HG02970 (cell line): ENCODE measurements around the gene ABHD12.

Experiments used
- ATAC-seq: cut with Tn5 transposase; IDR thresholded peaks from one replicate; pipeline ENCODE4 v1.9.1; 2021; ENCODE audit warnings: mild to moderate bottlenecking, moderate library complexity, moderate number of reproducible peaks; ENCODE audit not compliant: unreplicated experiment, low FRiP score

The ABHD12 gene

DNA sequence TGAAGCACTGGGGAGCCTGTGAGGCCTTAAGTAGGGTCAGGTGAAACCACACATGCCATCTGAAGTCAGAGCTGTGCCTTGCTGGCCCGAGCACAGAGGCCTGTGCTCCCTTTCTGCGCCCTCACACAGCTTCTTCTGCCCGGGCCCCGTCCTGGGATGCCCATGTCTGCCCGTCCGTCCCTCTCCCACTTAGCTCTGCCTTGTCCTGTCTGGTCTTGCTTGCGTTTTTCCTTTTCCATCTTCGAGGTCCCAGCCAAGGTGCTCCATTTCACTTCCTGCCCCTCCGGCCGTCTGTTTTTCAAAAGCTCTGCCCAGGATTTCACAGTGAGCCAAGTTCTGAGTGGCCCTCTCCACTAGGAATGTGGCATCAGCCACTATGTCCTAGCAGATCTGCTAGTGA lies 97.1 kb downstream of the ABHD12 start:
- ATAC-seq, result no peak

- no peak for ATAC-seq
These were observed 98.3 kb downstream of the ABHD12 start for GRCh38 chr20:25292176-25292891.

DNA sequence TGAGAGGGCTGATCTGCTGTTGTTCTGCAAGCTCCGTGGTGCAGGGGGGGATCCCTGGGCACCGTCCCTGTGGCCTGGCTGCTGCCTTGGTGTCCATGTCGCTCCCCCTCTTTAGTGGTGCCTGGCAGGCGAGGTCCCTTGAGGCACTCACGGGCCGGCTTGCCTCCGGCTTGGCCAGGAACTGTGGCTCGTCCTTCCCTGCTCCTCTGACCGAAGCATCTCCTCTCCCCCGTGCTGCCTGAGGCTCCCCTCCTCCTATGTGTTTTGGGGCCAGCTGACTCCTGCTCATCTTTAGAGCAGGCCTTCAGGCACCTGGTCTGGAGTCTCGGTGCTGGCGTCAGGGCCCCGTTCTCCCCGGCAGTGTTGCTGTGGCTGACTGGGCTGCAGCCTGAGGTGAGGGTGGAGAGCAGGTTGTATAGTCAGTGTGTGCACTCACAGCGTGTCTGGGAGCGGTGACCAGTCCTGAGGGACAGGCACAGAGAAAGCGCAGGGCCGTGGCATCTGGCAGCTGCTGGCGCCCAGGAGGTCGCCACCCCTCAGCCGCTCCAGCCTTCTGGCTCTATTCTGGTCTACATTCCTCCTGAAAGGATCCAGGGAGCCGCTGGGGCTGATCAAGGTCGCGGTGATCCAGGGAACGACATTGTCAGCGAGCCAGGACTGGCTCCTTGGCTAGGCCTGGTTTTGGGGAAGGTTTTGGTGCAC lies 99.1 kb downstream of the ABHD12 start:
- no peak for ATAC-seq

GRCh38 chr20:25290646-25291431 lies 99.8 kb downstream of the ABHD12 start:
- no peak for ATAC-seq

DNA sequence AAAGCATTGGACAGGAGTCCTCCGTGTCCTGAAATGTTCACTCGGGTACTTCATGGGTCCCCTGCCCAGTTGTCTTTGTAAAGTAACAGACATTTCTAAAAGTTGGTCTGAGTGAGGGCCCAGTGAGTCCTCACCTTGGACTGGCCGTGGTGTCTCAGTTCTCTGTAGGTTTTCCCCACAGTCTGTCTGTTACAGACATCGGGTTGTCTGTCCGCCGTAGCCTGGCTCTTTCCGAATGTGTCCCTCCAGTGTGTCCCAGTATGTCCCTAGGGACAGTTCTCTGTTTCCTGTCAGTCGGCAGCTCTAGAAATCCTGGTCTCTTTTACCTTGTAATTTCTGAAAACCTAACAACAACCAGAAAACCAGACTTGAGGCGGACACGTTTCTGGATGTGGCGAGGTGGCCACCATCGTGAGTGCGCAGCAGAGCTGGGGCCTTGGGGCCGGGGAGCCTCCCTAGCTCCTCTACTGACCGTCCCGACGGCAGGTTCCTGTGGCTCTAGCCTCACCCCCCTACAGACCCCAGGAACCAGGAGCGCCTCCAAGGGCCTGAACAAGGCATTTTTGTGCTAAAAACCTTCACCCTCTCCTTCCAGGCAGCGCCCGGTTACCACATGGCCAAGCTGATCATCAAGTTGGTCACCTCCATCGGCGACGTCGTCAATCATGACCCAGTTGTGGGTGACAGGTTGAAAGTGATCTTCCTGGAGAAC lies 100.6 kb downstream of the ABHD12 start:
- ATAC-seq, result no peak

GRCh38 chr20:25288291-25289181 lies 102.1 kb downstream of the ABHD12 start:
- ATAC-seq, result no peak

DNA sequence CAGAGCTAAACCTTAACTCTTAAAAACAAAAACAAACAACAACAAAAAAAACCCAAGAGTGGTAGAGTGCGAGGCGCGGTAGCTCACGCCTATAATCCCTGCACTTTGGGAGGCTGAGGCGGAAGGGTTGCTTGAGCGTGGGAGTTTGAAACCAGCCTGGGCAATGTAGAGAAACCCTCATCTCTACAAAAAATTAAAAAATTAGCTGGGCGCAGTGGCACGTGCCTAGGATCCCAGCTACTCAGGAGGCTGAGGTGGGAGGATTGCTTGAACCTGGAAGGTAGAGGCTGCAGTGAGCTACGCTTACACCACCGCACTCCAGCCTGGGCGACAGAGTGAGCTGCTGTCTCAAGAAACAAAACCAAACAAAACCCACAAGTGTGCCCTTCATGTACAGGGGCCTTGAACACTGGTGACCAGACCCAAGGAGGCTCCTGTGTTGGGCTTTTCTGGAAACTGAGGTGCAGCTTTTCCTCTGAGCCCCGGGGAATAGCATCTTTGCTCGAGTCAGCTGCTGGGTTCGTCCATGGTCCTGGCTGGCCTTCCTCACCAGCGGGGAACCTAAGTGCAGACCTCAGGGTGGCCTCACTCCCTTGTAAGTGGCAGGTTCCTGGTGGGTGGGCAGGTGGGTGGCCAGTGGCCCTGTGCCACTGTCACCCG lies 102.9 kb downstream of the ABHD12 start:
- no peak for ATAC-seq

- no peak for ATAC-seq
These were observed 103.7 kb downstream of the ABHD12 start for GRCh38 chr20:25286917-25287316.

- no peak for ATAC-seq
These were observed 104.5 kb downstream of the ABHD12 start for GRCh38 chr20:25285856-25286798.

DNA sequence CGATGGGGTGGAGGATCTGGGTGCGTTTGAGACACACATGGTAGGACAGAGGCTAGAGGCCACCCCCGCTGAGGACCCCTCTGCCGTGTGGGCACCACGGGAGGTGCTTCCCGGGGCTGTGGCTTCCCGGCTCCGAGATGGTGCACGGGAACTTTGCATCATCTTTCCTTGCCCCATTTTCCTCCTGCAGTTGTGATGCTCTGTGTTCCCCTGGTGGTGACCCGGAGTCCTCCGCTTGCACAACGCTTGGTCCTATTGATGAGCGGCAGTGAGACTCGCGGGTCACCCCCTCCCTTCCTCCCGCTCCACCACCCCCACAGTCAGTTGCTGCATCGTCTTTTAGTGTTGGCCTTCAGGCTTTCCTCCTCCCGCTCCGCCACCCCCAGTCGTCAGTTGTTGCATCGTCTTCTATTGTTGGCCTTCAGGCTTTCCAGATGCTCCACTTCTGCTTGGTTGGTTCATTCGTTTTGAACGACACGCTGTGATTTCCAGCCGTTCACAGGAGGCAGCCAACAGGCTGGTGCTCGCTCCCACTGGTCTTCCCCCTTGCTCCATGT lies 105.5 kb downstream of the ABHD12 start:
- ATAC-seq, result no peak

- no peak for ATAC-seq
These were observed 106.5 kb downstream of the ABHD12 start for GRCh38 chr20:25284131-25284601.

GRCh38 chr20:25283221-25283951 lies 107.2 kb downstream of the ABHD12 start:
- ATAC-seq, result no peak

DNA sequence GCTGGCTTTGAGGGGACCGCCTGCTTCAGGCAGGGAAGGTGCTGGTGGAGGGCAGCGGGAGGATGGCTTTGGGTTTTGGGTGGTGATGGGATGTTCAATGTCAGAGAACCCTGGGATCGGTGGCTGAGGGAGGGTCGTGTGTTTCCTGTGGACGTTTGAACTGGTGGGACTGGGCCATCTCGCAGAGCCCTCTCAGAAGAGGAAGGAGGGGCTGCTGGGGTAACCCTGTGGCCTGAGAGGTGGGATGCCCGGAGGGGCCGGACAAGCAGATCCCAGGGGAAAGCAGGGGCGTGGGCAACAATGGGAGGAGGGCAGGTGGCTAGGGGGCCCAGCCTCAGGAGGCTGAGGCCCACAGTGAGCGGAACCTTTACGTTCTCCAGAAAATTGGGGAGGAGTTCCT lies 107.8 kb downstream of the ABHD12 start:
- ATAC-seq, result no peak

DNA sequence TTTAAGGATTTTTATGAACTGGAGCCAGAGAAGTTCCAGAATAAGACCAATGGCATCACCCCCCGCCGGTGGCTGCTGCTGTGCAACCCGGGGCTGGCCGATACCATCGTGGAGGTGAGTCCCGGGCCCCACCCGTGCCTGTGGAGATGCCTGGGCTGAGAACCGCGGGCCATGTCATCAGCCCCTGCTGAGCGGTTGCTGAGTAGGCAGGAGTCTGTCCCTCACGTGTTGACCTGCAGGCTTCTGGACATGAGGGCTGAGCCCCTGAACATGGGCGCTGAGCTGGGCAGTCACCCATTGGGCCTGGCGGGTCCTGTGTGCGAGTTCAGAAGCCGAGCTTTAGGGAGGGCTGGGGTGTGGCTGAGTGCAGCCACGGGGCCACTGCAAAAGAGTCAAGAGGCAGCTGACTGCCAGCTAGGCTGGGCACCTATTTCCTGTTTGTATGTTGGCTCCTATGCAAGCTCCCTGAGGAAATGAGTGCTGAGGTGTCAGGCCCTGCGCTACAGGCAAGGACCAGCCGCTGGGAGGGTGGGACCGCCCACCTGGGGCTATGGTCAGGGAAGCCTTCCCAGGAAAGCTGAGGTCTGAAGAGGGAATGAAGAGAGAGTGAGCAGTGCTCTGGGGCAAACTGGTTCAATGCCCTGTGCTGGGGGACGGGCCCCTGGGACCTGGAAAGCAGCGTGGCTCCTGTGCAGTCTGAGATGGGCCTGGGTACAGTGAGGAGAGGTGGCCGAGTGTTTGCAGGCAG lies 108.4 kb downstream of the ABHD12 start:
- ATAC-seq, result no peak

DNA sequence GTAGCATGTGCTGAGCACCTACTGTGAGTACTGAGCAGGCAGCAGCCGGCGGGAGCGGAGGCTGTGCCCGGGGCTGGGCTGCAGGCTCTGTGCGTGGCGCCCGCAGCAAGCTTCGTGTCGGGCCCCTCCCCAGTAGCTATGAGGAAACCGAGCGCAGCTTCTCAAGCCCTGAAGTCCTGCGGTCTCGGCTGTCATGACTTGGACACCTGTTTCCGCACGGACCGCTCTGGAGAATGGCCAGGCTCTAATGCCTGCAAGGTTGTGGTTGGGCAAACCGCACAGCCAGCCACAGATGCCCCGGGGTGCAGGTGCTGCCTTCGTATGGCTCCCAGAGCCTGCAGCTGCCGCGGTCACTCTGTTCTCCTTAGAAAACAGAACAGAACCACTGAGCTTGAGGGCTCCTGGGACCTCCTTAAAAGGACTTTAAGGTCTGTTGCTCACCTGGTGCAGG lies 109.1 kb downstream of the ABHD12 start:
- ATAC-seq, result no peak
